H9 (cell line): ENCODE data around the gene TNK2. TPM values are rescaled to one million over a fixed set of nuclear protein-coding genes. Genes with fewer than 3 reads are reported as not detected.

ENCODE experiments used
- DNase-seq: peaks from one replicate; pipeline ENCODE4 v3.0.0-alpha.2; 2017
- H2AFZ ChIP-seq: one replicate; pipeline ENCODE4 v1.6.1; 2013; ENCODE audit warnings: mild to moderate bottlenecking, low read length, control low read depth, moderate library complexity
- H2AK5ac ChIP-seq: 2 replicates; pipeline ENCODE4 v1.6.1; 2013; ENCODE audit warnings: low read length, control low read depth, mixed read lengths; ENCODE audit not compliant: insufficient read length
- H2BK120ac ChIP-seq: one replicate; pipeline ENCODE4 v1.6.1; 2013; ENCODE audit warnings: low read depth, mild to moderate bottlenecking, low read length, control low read depth, inconsistent platforms; ENCODE audit not compliant: poor library complexity, severe bottlenecking
- H2BK12ac ChIP-seq: 2 replicates; pipeline ENCODE4 v1.6.1; 2013; ENCODE audit warnings: low read length, control low read depth, mixed read lengths, low read depth; ENCODE audit not compliant: insufficient read length
- H2BK15ac ChIP-seq: 2 replicates; pipeline ENCODE4 v1.6.1; 2013; ENCODE audit warnings: low read depth, low read length, control low read depth
- H2BK20ac ChIP-seq: one replicate; pipeline ENCODE4 v1.6.1; 2013; ENCODE audit warnings: low read depth, mild to moderate bottlenecking, low read length, control low read depth, inconsistent platforms; ENCODE audit not compliant: poor library complexity, severe bottlenecking
- H2BK5ac ChIP-seq: 2 replicates; pipeline ENCODE4 v1.6.1; 2013; ENCODE audit warnings: low read length, control low read depth, mixed read lengths; ENCODE audit not compliant: insufficient read length
- H3K14ac ChIP-seq: 2 replicates; pipeline ENCODE4 v1.6.1; 2013; ENCODE audit warnings: low read length, control low read depth; ENCODE audit not compliant: insufficient read depth
- H3K18ac ChIP-seq: 2 replicates; pipeline ENCODE4 v1.6.1; 2013; ENCODE audit warnings: low read depth, mild to moderate bottlenecking, mixed read lengths, low read length, control low read depth; ENCODE audit not compliant: insufficient read length
- H3K23ac ChIP-seq: 2 replicates; pipeline ENCODE4 v1.6.1; 2013; ENCODE audit warnings: low read length, control low read depth, mixed read lengths, low read depth; ENCODE audit not compliant: insufficient read length
- H3K23me2 ChIP-seq: 2 replicates; pipeline ENCODE4 v1.6.1; 2013; ENCODE audit warnings: low read depth, mild to moderate bottlenecking, mixed read lengths, low read length, control low read depth; ENCODE audit not compliant: insufficient read length, poor library complexity, severe bottlenecking
- H3K27ac ChIP-seq: 2 replicates; pipeline ENCODE4 v1.5.1; 2013; ENCODE audit warnings: low read length, control low read depth, mixed read lengths, low read depth; ENCODE audit not compliant: insufficient read length
- H3K27me3 ChIP-seq: 2 replicates; pipeline ENCODE4 v1.6.1; 2013; ENCODE audit warnings: low read length, control low read depth, inconsistent platforms; ENCODE audit not compliant: insufficient read depth
- H3K4ac ChIP-seq: 2 replicates; pipeline ENCODE4 v1.6.1; 2013; ENCODE audit warnings: low read depth, mild to moderate bottlenecking, control low read depth, inconsistent platforms, low read length, moderate library complexity
- H3K4me1 ChIP-seq: 2 replicates; pipeline ENCODE4 v1.6.1; 2013; ENCODE audit warnings: low read length, control low read depth, inconsistent platforms; ENCODE audit not compliant: insufficient read depth
- H3K4me2 ChIP-seq: 2 replicates; pipeline ENCODE4 v1.6.1; 2013; ENCODE audit warnings: low read length, control low read depth, mixed read lengths; ENCODE audit not compliant: insufficient read length, insufficient read depth
- H3K56ac ChIP-seq: 2 replicates; pipeline ENCODE4 v1.6.1; 2013; ENCODE audit warnings: low read depth, mild to moderate bottlenecking, mixed read lengths, low read length, control low read depth; ENCODE audit not compliant: insufficient read length
- H3K79me1 ChIP-seq: 2 replicates; pipeline ENCODE4 v1.6.1; 2013; ENCODE audit warnings: low read depth, mild to moderate bottlenecking, moderate library complexity, low read length, control low read depth, inconsistent platforms; ENCODE audit not compliant: insufficient read depth, poor library complexity, severe bottlenecking
- H3K79me2 ChIP-seq: 2 replicates; pipeline ENCODE4 v1.6.1; 2013; ENCODE audit warnings: low read length, control low read depth, inconsistent platforms; ENCODE audit not compliant: insufficient read depth
- H3K9ac ChIP-seq: 2 replicates; pipeline ENCODE4 v1.6.1; 2013; ENCODE audit warnings: low read length, control low read depth, mixed read lengths; ENCODE audit not compliant: insufficient read length; ENCODE audit errors: extremely low read depth
- H3K9me3 ChIP-seq: one replicate; pipeline ENCODE4 v1.6.1; 2013; ENCODE audit warnings: low read depth, low read length, inconsistent platforms; ENCODE audit not compliant: control insufficient read depth
- H3T11ph ChIP-seq: one replicate; pipeline ENCODE4 v1.6.1; 2013; ENCODE audit warnings: mild to moderate bottlenecking, low read length, control low read depth, inconsistent platforms
- H4K20me1 ChIP-seq: one replicate; pipeline ENCODE4 v1.6.1; 2013; ENCODE audit not compliant: control insufficient read depth, insufficient read length, insufficient read depth
- H4K5ac ChIP-seq: 2 replicates; pipeline ENCODE4 v1.6.1; 2013; ENCODE audit warnings: low read depth, mild to moderate bottlenecking, mixed read lengths, low read length, control low read depth; ENCODE audit not compliant: insufficient read length
- H4K8ac ChIP-seq: replicated peaks from 2 replicates; pipeline ENCODE4 v1.6.1; 2013; ENCODE audit warnings: low read length, control low read depth, mixed read lengths, low read depth; ENCODE audit not compliant: insufficient read length
- H4K91ac ChIP-seq: 2 replicates; pipeline ENCODE4 v1.6.1; 2013; ENCODE audit warnings: low read depth, mild to moderate bottlenecking, moderate library complexity, mixed read lengths, low read length, control low read depth; ENCODE audit not compliant: insufficient read length
- H3K27ac Mint-ChIP-seq, 3 experiments: 2 replicates in 2 of 3; 3 replicates in 1 of 3; pipeline ENCODE4 v1.8.0; 2020 to 2021; ENCODE audit warnings: mixed read lengths in 3 of 3, mild to moderate bottlenecking in 1 of 3, moderate library complexity in 1 of 3
- H3K27me3 Mint-ChIP-seq: 2 replicates; pipeline ENCODE4 v1.8.0; 2021; ENCODE audit warnings: low read depth, mild to moderate bottlenecking, moderate library complexity, mixed read lengths
- H3K36me3 Mint-ChIP-seq, 3 experiments: 2 replicates in 2 of 3; 3 replicates in 1 of 3; pipeline ENCODE4 v1.8.0; 2020 to 2021; ENCODE audit warnings: low read depth in 3 of 3, mixed read lengths in 3 of 3; ENCODE audit not compliant: insufficient read depth in 1 of 3
- H3K4me1 Mint-ChIP-seq, 2 experiments: 2 replicates each; pipeline ENCODE4 v1.8.0; 2020; ENCODE audit warnings: mixed read lengths in 2 of 2
- H3K4me3 Mint-ChIP-seq, 2 experiments: 2 replicates in 1 of 2; 3 replicates in 1 of 2; pipeline ENCODE4 v1.8.0; 2020 to 2021; ENCODE audit warnings: mild to moderate bottlenecking in 2 of 2, mixed read lengths in 2 of 2, moderate library complexity in 1 of 2
- H3K9me3 Mint-ChIP-seq, 2 experiments: 2 replicates in 1 of 2; 3 replicates in 1 of 2; pipeline ENCODE4 v1.8.0; 2020; ENCODE audit warnings: mild to moderate bottlenecking in 2 of 2, mixed read lengths in 2 of 2, moderate library complexity in 1 of 2
- CTCF ChIP-seq: fragments of 200-600 bp; sonication (generic); conservative IDR thresholded peaks from 3 replicates; pipeline ENCODE4 v1.8.0; 2021; ENCODE audit warnings: antibody characterized with exemption, mild to moderate bottlenecking
- WGBS: extraction: QIAGEN DNeasy Blood & Tissue Kit; methylation state at CpG from one replicate; pipeline ENCODE4 v1.1.7; 2013; ENCODE audit warnings: missing lambda C conversion rate, low lambda C conversion rate, mixed read lengths; ENCODE audit not compliant: insufficient read length; ENCODE audit errors: extremely low coverage; 5-methylcytosine and 5-hydroxymethylcytosine counted together
- total RNA-seq: library from RNA; stranded (reverse); gene quantifications from 2 replicates; pipeline ENCODE4 v1.2.1, GENCODE V29; 2021

TNK2 gene
- total RNA-seq, 1 experiment from 2014 or later: 34.5 TPM

GRCh38 chr3:195931582-195932273, 23.4 kb upstream of the TNK2 start:
- Histone ChIP-seq H3K14ac (no peak overlapping the region; the same call in 1 of the 2 replicates), H3K9ac (no peak overlapping the region), H4K20me1 (no peaks in the 10 kb centered on the region), H3K23me2 (no peaks in the 10 kb centered on the region), H3K79me1 (no peaks in the 10 kb centered on the region), H2AK5ac (no peak overlapping the region), H2BK12ac (no peak overlapping the region), H2AFZ (no peak overlapping the region), H4K91ac (no peak overlapping the region), H3K4me2 (no peak overlapping the region), H2BK15ac (no peak overlapping the region), H2BK5ac (no peak overlapping the region), H2BK120ac (no peak overlapping the region), H3K4me1 (no peaks in the 10 kb centered on the region; the same call in 1 of the 2 replicates), H2BK20ac (no peak overlapping the region), H4K8ac (no peak overlapping the region), H3K4ac (no peak overlapping the region), H3K79me2 (no peaks in the 10 kb centered on the region), H3K27ac (no peak overlapping the region), H3K23ac (no peak overlapping the region), H3K9me3 (no peaks in the 10 kb centered on the region), H3K56ac (no peak overlapping the region), H3K27me3 (no peaks in the 10 kb centered on the region), H4K5ac (no peak overlapping the region), H3T11ph (no peak overlapping the region), H3K18ac (no peak overlapping the region)
- no peak for DNase-seq
- H3K27me3 Mint-ChIP-seq: peaks cover 10% of the 10 kb centered on the region
- H3K4me3 Mint-ChIP-seq: no peak overlapping the region
- no CpG with 5 or more reads among the region's 8 CpGs for WGBS
- peaks cover 10 to 19% of the 10 kb centered on the region in 2 experiments for H3K4me1 Mint-ChIP-seq
- no peak for TF ChIP-seq CTCF
- H3K27ac Mint-ChIP-seq: no peak overlapping the region
- peaks cover 2 to 3% of the 10 kb centered on the region in 2 experiments; a peak in 3 of 5 replicates for H3K9me3 Mint-ChIP-seq
- peaks cover 10 to 14% (median 12%) of the 10 kb centered on the region in 3 experiments; a peak in 6 of 7 replicates for H3K36me3 Mint-ChIP-seq
